ENCODE measurements around the gene CRAMP1. TPM values are rescaled to one million over a fixed set of nuclear protein-coding genes. Genes with fewer than 3 reads are reported as not detected.
"Not testable (repeated sequence)": the region's sequence is repeated elsewhere in the genome, so short reads cannot be mapped to it uniquely, and the experiment has no call there.

Gene CRAMP1
- total RNA-seq, 1 donor from 2014 or later, result 5.2 TPM

- H3K36me3 ChIP-seq (ENCODE audit: control insufficient read depth in 3 of 3, insufficient read depth in 3 of 3, low read length in 3 of 3); H3K9me3 ChIP-seq (ENCODE audit: control insufficient read depth in 3 of 3, low read length in 3 of 3); H3K27me3 ChIP-seq (ENCODE audit: control insufficient read depth in 3 of 3, insufficient read depth in 3 of 3, low read length in 3 of 3); H3K4me1 ChIP-seq (ENCODE audit: control insufficient read depth in 3 of 3, insufficient read depth in 3 of 3, low read length in 3 of 3); H3K4me3 ChIP-seq (ENCODE audit: low read length in 3 of 3); H3K9ac ChIP-seq (ENCODE audit: low read depth in 1 of 3, low read length in 3 of 3); H3K27ac ChIP-seq (ENCODE audit: low read depth, low read length): not testable (repeated sequence)
Measured at GRCh38 chr16:1595511-1595910, 16.6 kb upstream of the CRAMP1 start.

GRCh38 chr16:1596516-1596915 lies 15.6 kb upstream of the CRAMP1 start:
- H3K9me3 ChIP-seq (ENCODE audit: control insufficient read depth in 3 of 3, low read length in 3 of 3), result no peaks in the 10 kb centered on the region
- no peak overlapping the region for H3K27ac ChIP-seq (ENCODE audit: low read depth, low read length)
- H3K9ac ChIP-seq (ENCODE audit: low read depth in 1 of 3, low read length in 3 of 3), result no peak overlapping the region
- H3K4me1 ChIP-seq (ENCODE audit: control insufficient read depth in 3 of 3, insufficient read depth in 3 of 3, low read length in 3 of 3), result no peaks in the 10 kb centered on the region
- H3K36me3 ChIP-seq (ENCODE audit: control insufficient read depth in 3 of 3, insufficient read depth in 3 of 3, low read length in 3 of 3), result peaks cover under 1 to 6% (median 4%) of the 10 kb centered on the region in 3 donors
- no peaks in the 10 kb centered on the region for H3K27me3 ChIP-seq (ENCODE audit: control insufficient read depth in 3 of 3, insufficient read depth in 3 of 3, low read length in 3 of 3)
- no peak overlapping the region for H3K4me3 ChIP-seq (ENCODE audit: low read length in 3 of 3)

- Histone ChIP-seq H3K27ac (ENCODE audit: low read depth, low read length) (no peak overlapping the region), H3K9ac (ENCODE audit: low read depth in 1 of 3, low read length in 3 of 3) (no peak overlapping the region), H3K27me3 (ENCODE audit: control insufficient read depth in 3 of 3, insufficient read depth in 3 of 3, low read length in 3 of 3) (no peaks in the 10 kb centered on the region), H3K4me3 (ENCODE audit: low read length in 3 of 3) (no peak overlapping the region), H3K36me3 (ENCODE audit: control insufficient read depth in 3 of 3, insufficient read depth in 3 of 3, low read length in 3 of 3) (peaks cover 3 to 13% (median 10%) of the 10 kb centered on the region in 3 donors), H3K4me1 (ENCODE audit: control insufficient read depth in 3 of 3, insufficient read depth in 3 of 3, low read length in 3 of 3) (no peaks in the 10 kb centered on the region), H3K9me3 (ENCODE audit: control insufficient read depth in 3 of 3, low read length in 3 of 3) (no peaks in the 10 kb centered on the region)
Measured at GRCh38 chr16:1597154-1597553, 15.0 kb upstream of the CRAMP1 start.

- H3K4me1 ChIP-seq (ENCODE audit: control insufficient read depth in 3 of 3, insufficient read depth in 3 of 3, low read length in 3 of 3), result no peaks in the 10 kb centered on the region
- no peak overlapping the region for H3K9ac ChIP-seq (ENCODE audit: low read depth in 1 of 3, low read length in 3 of 3)
- H3K9me3 ChIP-seq (ENCODE audit: control insufficient read depth in 3 of 3, low read length in 3 of 3), result no peaks in the 10 kb centered on the region
- no peaks in the 10 kb centered on the region for H3K27me3 ChIP-seq (ENCODE audit: control insufficient read depth in 3 of 3, insufficient read depth in 3 of 3, low read length in 3 of 3)
- H3K36me3 ChIP-seq (ENCODE audit: control insufficient read depth in 3 of 3, insufficient read depth in 3 of 3, low read length in 3 of 3), result peaks cover 7 to 24% (median 19%) of the 10 kb centered on the region in 3 donors
- H3K4me3 ChIP-seq (ENCODE audit: low read length in 3 of 3), result no peak overlapping the region
- no peak overlapping the region for H3K27ac ChIP-seq (ENCODE audit: low read depth, low read length)
Measured at GRCh38 chr16:1601031-1601430, 11.1 kb upstream of the CRAMP1 start.

GRCh38 chr16:1601489-1601888 lies 10.7 kb upstream of the CRAMP1 start:
- Histone ChIP-seq H3K27ac (ENCODE audit: low read depth, low read length) (no peak overlapping the region), H3K4me3 (ENCODE audit: low read length in 3 of 3) (no peak overlapping the region), H3K36me3 (ENCODE audit: control insufficient read depth in 3 of 3, insufficient read depth in 3 of 3, low read length in 3 of 3) (peaks cover 9 to 26% (median 20%) of the 10 kb centered on the region in 3 donors), H3K9me3 (ENCODE audit: control insufficient read depth in 3 of 3, low read length in 3 of 3) (no peaks in the 10 kb centered on the region), H3K27me3 (ENCODE audit: control insufficient read depth in 3 of 3, insufficient read depth in 3 of 3, low read length in 3 of 3) (no peaks in the 10 kb centered on the region), H3K4me1 (ENCODE audit: control insufficient read depth in 3 of 3, insufficient read depth in 3 of 3, low read length in 3 of 3) (no peaks in the 10 kb centered on the region), H3K9ac (ENCODE audit: low read depth in 1 of 3, low read length in 3 of 3) (no peak overlapping the region)

- no peaks in the 10 kb centered on the region for H3K27me3 ChIP-seq (ENCODE audit: control insufficient read depth in 3 of 3, insufficient read depth in 3 of 3, low read length in 3 of 3)
- H3K4me3 ChIP-seq (ENCODE audit: low read length in 3 of 3), result no peak overlapping the region
- no peak overlapping the region for H3K27ac ChIP-seq (ENCODE audit: low read depth, low read length)
- H3K4me1 ChIP-seq (ENCODE audit: control insufficient read depth in 3 of 3, insufficient read depth in 3 of 3, low read length in 3 of 3), result no peaks in the 10 kb centered on the region
- H3K9ac ChIP-seq (ENCODE audit: low read depth in 1 of 3, low read length in 3 of 3), result no peak overlapping the region
- peaks cover 14 to 29% (median 26%) of the 10 kb centered on the region in 3 donors for H3K36me3 ChIP-seq (ENCODE audit: control insufficient read depth in 3 of 3, insufficient read depth in 3 of 3, low read length in 3 of 3)
- no peaks in the 10 kb centered on the region for H3K9me3 ChIP-seq (ENCODE audit: control insufficient read depth in 3 of 3, low read length in 3 of 3)
Measured at GRCh38 chr16:1602285-1602684, 9.9 kb upstream of the CRAMP1 start.

- peaks cover 19 to 24% (median 20%) of the 10 kb centered on the region in 3 donors for H3K4me1 ChIP-seq (ENCODE audit: control insufficient read depth in 3 of 3, insufficient read depth in 3 of 3, low read length in 3 of 3)
- peaks cover 12 to 20% (median 19%) of the 10 kb centered on the region in 3 donors for H3K36me3 ChIP-seq (ENCODE audit: control insufficient read depth in 3 of 3, insufficient read depth in 3 of 3, low read length in 3 of 3)
- no peak overlapping the region for H3K4me3 ChIP-seq (ENCODE audit: low read length in 3 of 3)
- no peaks in the 10 kb centered on the region for H3K27me3 ChIP-seq (ENCODE audit: control insufficient read depth in 3 of 3, insufficient read depth in 3 of 3, low read length in 3 of 3)
- no peaks in the 10 kb centered on the region for H3K9me3 ChIP-seq (ENCODE audit: control insufficient read depth in 3 of 3, low read length in 3 of 3)
- no peak overlapping the region for H3K9ac ChIP-seq (ENCODE audit: low read depth in 1 of 3, low read length in 3 of 3)
- no peak overlapping the region for H3K27ac ChIP-seq (ENCODE audit: low read depth, low read length)
Measured at GRCh38 chr16:1606774-1607173, 5.4 kb upstream of the CRAMP1 start.

GRCh38 chr16:1607971-1608370 lies 4.2 kb upstream of the CRAMP1 start:
- Histone ChIP-seq H3K9me3 (ENCODE audit: control insufficient read depth in 3 of 3, low read length in 3 of 3) (no peaks in the 10 kb centered on the region), H3K4me3 (ENCODE audit: low read length in 3 of 3) (no peak overlapping the region), H3K27me3 (ENCODE audit: control insufficient read depth in 3 of 3, insufficient read depth in 3 of 3, low read length in 3 of 3) (no peaks in the 10 kb centered on the region), H3K4me1 (ENCODE audit: control insufficient read depth in 3 of 3, insufficient read depth in 3 of 3, low read length in 3 of 3) (peaks cover 24 to 29% (median 25%) of the 10 kb centered on the region in 3 donors), H3K9ac (ENCODE audit: low read depth in 1 of 3, low read length in 3 of 3) (no peak overlapping the region), H3K27ac (ENCODE audit: low read depth, low read length) (no peak overlapping the region), H3K36me3 (ENCODE audit: control insufficient read depth in 3 of 3, insufficient read depth in 3 of 3, low read length in 3 of 3) (peaks cover 11 to 14% (median 13%) of the 10 kb centered on the region in 3 donors)

GRCh38 chr16:1610071-1610898 lies 1.9 kb upstream of the CRAMP1 start:
- peaks cover 10 to 13% (median 11%) of the 10 kb centered on the region in 3 donors for H3K36me3 ChIP-seq (ENCODE audit: control insufficient read depth in 3 of 3, insufficient read depth in 3 of 3, low read length in 3 of 3)
- H3K27ac ChIP-seq (ENCODE audit: low read depth, low read length), result peak overlapping the region; percentile 60
- peak overlapping the region; percentile 64 to 82 (median 75) for H3K4me3 ChIP-seq (ENCODE audit: low read length in 3 of 3)
- H3K9ac ChIP-seq (ENCODE audit: low read depth in 1 of 3, low read length in 3 of 3), result peak overlapping the region; percentile 68 to 80 (median 78)
- H3K9me3 ChIP-seq (ENCODE audit: control insufficient read depth in 3 of 3, low read length in 3 of 3), result no peaks in the 10 kb centered on the region
- H3K4me1 ChIP-seq (ENCODE audit: control insufficient read depth in 3 of 3, insufficient read depth in 3 of 3, low read length in 3 of 3), result peaks cover 37 to 43% (median 37%) of the 10 kb centered on the region in 3 donors
- H3K27me3 ChIP-seq (ENCODE audit: control insufficient read depth in 3 of 3, insufficient read depth in 3 of 3, low read length in 3 of 3), result no peaks in the 10 kb centered on the region

GRCh38 chr16:1610899-1611632 lies 1.1 kb upstream of the CRAMP1 start:
- Histone ChIP-seq H3K27me3 (ENCODE audit: control insufficient read depth in 3 of 3, insufficient read depth in 3 of 3, low read length in 3 of 3) (no peaks in the 10 kb centered on the region), H3K27ac (ENCODE audit: low read depth, low read length) (peak overlapping the region; percentile 60), H3K9ac (ENCODE audit: low read depth in 1 of 3, low read length in 3 of 3) (peak overlapping the region; percentile 4 to 80 (median 78)), H3K4me1 (ENCODE audit: control insufficient read depth in 3 of 3, insufficient read depth in 3 of 3, low read length in 3 of 3) (peaks cover 43 to 51% (median 44%) of the 10 kb centered on the region in 3 donors), H3K9me3 (ENCODE audit: control insufficient read depth in 3 of 3, low read length in 3 of 3) (no peaks in the 10 kb centered on the region), H3K36me3 (ENCODE audit: control insufficient read depth in 3 of 3, insufficient read depth in 3 of 3, low read length in 3 of 3) (peaks cover 5 to 7% (median 7%) of the 10 kb centered on the region in 3 donors), H3K4me3 (ENCODE audit: low read length in 3 of 3) (peak overlapping the region; percentile 75 to 86 (median 82))
